Non-pigmented ciliary epithelial cell (primary cell): ENCODE data around the gene ARID3B.
"Not testable (repeated sequence)": the region's sequence is repeated elsewhere in the genome, so short reads cannot be mapped to it uniquely, and the experiment has no call there.

ENCODE experiments used
- DNase-seq: peaks from one replicate; pipeline ENCODE4 v3.0.0-alpha.2; 2010; ENCODE audit warnings: low read depth

The ARID3B gene

GRCh38 chr15:74537736-74538135 lies 3.3 kb upstream of the ARID3B start:
- no peak for DNase-seq

- not testable (repeated sequence) for DNase-seq
Measured at GRCh38 chr15:74539521-74539920, 1.5 kb upstream of the ARID3B start.

GRCh38 chr15:74540161-74540760 lies 759 bp upstream of the ARID3B start:
- no peak for DNase-seq

- DNase-seq = no peak
Measured at GRCh38 chr15:74541494-74542165, 610 bp downstream of the ARID3B start.

- no peak for DNase-seq
Measured at GRCh38 chr15:74542166-74543042, 1.4 kb downstream of the ARID3B start.

- DNase-seq = no peak
Measured at GRCh38 chr15:74543043-74543422, 2.0 kb downstream of the ARID3B start.

GRCh38 chr15:74543583-74543982 lies 2.6 kb downstream of the ARID3B start:
- no peak for DNase-seq

GRCh38 chr15:74545086-74545485 lies 4.1 kb downstream of the ARID3B start:
- DNase-seq = no peak

GRCh38 chr15:74545776-74546656 lies 5.0 kb downstream of the ARID3B start:
- DNase-seq = peak; percentile 97

GRCh38 chr15:74547616-74548015 lies 6.6 kb downstream of the ARID3B start:
- DNase-seq = no peak

GRCh38 chr15:74548241-74548640 lies 7.2 kb downstream of the ARID3B start:
- DNase-seq = no peak

- DNase-seq = no peak
Measured at GRCh38 chr15:74549816-74550215, 8.8 kb downstream of the ARID3B start.

- DNase-seq = no peak
Measured at GRCh38 chr15:74551714-74552113, 10.7 kb downstream of the ARID3B start.

GRCh38 chr15:74552773-74553441 lies 11.9 kb downstream of the ARID3B start:
- no peak for DNase-seq

- DNase-seq = no peak
Measured at GRCh38 chr15:74555192-74555591, 14.2 kb downstream of the ARID3B start.

GRCh38 chr15:74558706-74559105 lies 17.7 kb downstream of the ARID3B start:
- DNase-seq = no peak

GRCh38 chr15:74563442-74563841 lies 22.4 kb downstream of the ARID3B start:
- DNase-seq = no peak

GRCh38 chr15:74564182-74564581 lies 23.2 kb downstream of the ARID3B start:
- no peak for DNase-seq

GRCh38 chr15:74565381-74566085 lies 24.5 kb downstream of the ARID3B start:
- no peak for DNase-seq

GRCh38 chr15:74568594-74568993 lies 27.6 kb downstream of the ARID3B start:
- no peak for DNase-seq

- no peak for DNase-seq
Measured at GRCh38 chr15:74569731-74570070, 28.7 kb downstream of the ARID3B start.
